Measurements from ENCODE around the gene INPP4A. TPM values are rescaled to one million over a fixed set of nuclear protein-coding genes. Genes with fewer than 3 reads are reported as not detected.
A peak's percentile ranks its signal among the peaks of the same experiment; 100 is the strongest.

The INPP4A gene
- total and polyA plus RNA-seq, 10 of the 15 experiments (the other 5 are each of a cell fraction or from before 2014, with no cell fraction given): 4.7 to 62.3 (median 36.9) TPM

GRCh38 chr2:98608116-98608961 lies 163.7 kb downstream of the INPP4A start, which contains the start of the genes COA5 and UNC50 (continued):
- peak; percentile 95 for TF ChIP-seq ZBTB40 (IDR thresholded peaks at IDR 0.05; ENCODE audit: borderline replicate concordance)
- TF ChIP-seq USF2 (IDR thresholded peaks at IDR 0.05; ENCODE audit: borderline replicate concordance, low read depth, low read length): no peak
- no peak for TF ChIP-seq RAD51 (IDR thresholded peaks at IDR 0.05)
- TF ChIP-seq FOXK2 (IDR thresholded peaks at IDR 0.05): peak; percentile 65
- TF ChIP-seq HDGF (IDR thresholded peaks at IDR 0.05): 0 out of 2 replicates have a peak, but pooled peaks have one; percentile 31
- TF ChIP-seq BCL3 (IDR thresholded peaks at IDR 0.05; ENCODE audit: borderline replicate concordance, insufficient read depth, low read depth, low read length, poor library complexity, severe bottlenecking): no peak
- no peak for TF ChIP-seq ATF2 (IDR thresholded peaks at IDR 0.05; ENCODE audit: low read length)
- peak; percentile 90 for TF ChIP-seq CREM (IDR thresholded peaks at IDR 0.05; ENCODE audit: low read depth)
- peak; percentile 91; the same call in 1 of the 2 replicates for TF ChIP-seq PML (IDR thresholded peaks at IDR 0.05; ENCODE audit: low read length)
- no peak for TF ChIP-seq SKIL (IDR thresholded peaks at IDR 0.05; ENCODE audit: low read depth, poor library complexity, severe bottlenecking)
- TF ChIP-seq TARDBP (IDR thresholded peaks at IDR 0.05; ENCODE audit: borderline replicate concordance): peak; percentile 72
- no peak for TF ChIP-seq JUND (IDR thresholded peaks at IDR 0.05; ENCODE audit: low read depth, low read length)
- no peak; the same call in 1 of the 2 replicates for TF ChIP-seq RBBP5 (conservative IDR thresholded peaks at IDR 0.05)
- TF ChIP-seq JUNB (IDR thresholded peaks at IDR 0.05): no peak
- TF ChIP-seq PKNOX1 (IDR thresholded peaks at IDR 0.05): peak; percentile 48; the same call in 1 of the 2 replicates
- no peak for TF ChIP-seq HDAC6 (IDR thresholded peaks at IDR 0.05; ENCODE audit: unreplicated experiment)
- no peak for TF ChIP-seq SUPT20H (IDR thresholded peaks at IDR 0.05; ENCODE audit: borderline replicate concordance, control insufficient read depth, low read depth, low read length)
- no peak for TF ChIP-seq IRF4 (IDR thresholded peaks at IDR 0.05; ENCODE audit: low read depth, low read length)

All from GM12878 (cell line).